T1000 (cell line): ENCODE measurements around the gene MAPK8IP1.

Experiments
- DNase-seq: peaks from one replicate; lab custom pipeline; 2025; ENCODE audit warnings: mixed read lengths; lab: John Stamatoyannopoulos, UW

MAPK8IP1 gene

GRCh38 chr11:45909594-45910475, 24.4 kb downstream of the MAPK8IP1 start:
- DNase-seq: no peak

- no peak for DNase-seq
Observed at GRCh38 chr11:45910623-45911022, 25.2 kb downstream of the MAPK8IP1 start.

GRCh38 chr11:45913514-45913913, 28.1 kb downstream of the MAPK8IP1 start:
- DNase-seq: no peak

GRCh38 chr11:45913942-45914635, 28.6 kb downstream of the MAPK8IP1 start:
- DNase-seq: no peak

- no peak for DNase-seq
Observed at GRCh38 chr11:45915446-45915845, 30.0 kb downstream of the MAPK8IP1 start.

- no peak for DNase-seq
Observed at GRCh38 chr11:45917286-45917622, 31.8 kb downstream of the MAPK8IP1 start.

- peak; percentile 93 for DNase-seq
Observed at GRCh38 chr11:45917623-45918330, 32.3 kb downstream of the MAPK8IP1 start, which contains the start of gene PEX16. Gene PEX16, minus strand, starts transcription at chr11:45917877. Its CDS starts 66 bp downstream, at chr11:45917811.

GRCh38 chr11:45918331-45918941, 33.0 kb downstream of the MAPK8IP1 start:
- DNase-seq: peak; percentile 23

GRCh38 chr11:45918962-45919675, 33.7 kb downstream of the MAPK8IP1 start:
- DNase-seq: no peak

- DNase-seq: no peak
Observed at GRCh38 chr11:45919806-45920530, 34.5 kb downstream of the MAPK8IP1 start.

- no peak for DNase-seq
Observed at GRCh38 chr11:45920531-45921477, 35.4 kb downstream of the MAPK8IP1 start.

GRCh38 chr11:45921561-45922424, 36.3 kb downstream of the MAPK8IP1 start:
- DNase-seq: no peak

GRCh38 chr11:45922425-45923082, 37.1 kb downstream of the MAPK8IP1 start, which contains the start of gene LARGE2:
Gene LARGE2, plus strand, starts transcription at chr11:45922656. Its CDS starts 227 bp downstream, at chr11:45922883.
- DNase-seq: no peak

- DNase-seq: no peak
Observed at GRCh38 chr11:45924036-45924915, 38.8 kb downstream of the MAPK8IP1 start.

GRCh38 chr11:45924927-45925326, 39.5 kb downstream of the MAPK8IP1 start:
- no peak for DNase-seq

GRCh38 chr11:45925550-45925949, 40.1 kb downstream of the MAPK8IP1 start:
- DNase-seq: no peak

GRCh38 chr11:45926001-45926401, 40.5 kb downstream of the MAPK8IP1 start:
- no peak for DNase-seq
